ENCODE data around the gene HTT.

DNA sequence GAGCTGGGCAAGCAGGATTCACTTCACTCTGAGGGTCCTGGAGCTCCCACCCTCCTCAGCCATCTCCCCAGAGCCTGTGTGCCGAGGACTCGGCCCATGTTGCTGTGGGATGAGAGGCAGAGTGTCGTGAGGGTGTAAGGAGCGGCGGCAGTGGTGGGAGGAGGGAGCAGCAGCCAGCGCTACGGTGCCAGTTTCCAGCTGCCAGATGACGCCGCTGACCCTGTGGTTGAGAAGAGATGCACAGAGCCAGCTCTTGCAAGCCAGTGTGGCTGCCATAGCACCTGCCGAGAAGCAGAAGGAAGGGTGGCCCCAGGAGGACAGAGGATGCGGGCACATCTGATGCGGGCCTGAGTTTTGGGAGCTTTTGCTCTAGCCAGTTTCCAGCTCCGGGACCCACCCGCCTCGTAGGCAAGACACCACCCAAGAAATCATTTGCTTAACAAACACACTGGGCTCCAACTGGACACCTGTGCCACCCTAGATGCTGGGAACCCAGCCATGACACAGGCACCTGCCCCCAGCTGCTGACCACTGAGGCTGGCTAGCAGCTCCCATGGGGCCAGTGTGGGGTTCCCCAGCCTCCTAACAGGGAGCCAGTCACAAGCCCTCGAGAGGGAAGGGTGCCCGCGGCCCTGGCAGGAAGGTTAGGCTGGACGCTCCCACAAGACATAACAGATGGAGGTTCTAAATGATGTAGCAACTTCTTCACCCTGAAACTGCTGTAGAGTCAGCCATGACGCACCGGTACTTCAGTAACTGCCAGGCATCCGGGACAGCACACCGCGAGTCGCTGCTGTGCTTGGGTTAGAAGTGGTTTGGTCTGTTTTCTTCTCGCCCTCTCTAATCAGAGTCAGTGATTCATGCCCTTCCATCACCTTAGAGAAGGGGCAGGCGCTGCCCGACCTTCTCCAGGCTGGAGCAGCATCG lies 183.3 kb downstream of the HTT start:
- TF ChIP-seq, protein P1, sequence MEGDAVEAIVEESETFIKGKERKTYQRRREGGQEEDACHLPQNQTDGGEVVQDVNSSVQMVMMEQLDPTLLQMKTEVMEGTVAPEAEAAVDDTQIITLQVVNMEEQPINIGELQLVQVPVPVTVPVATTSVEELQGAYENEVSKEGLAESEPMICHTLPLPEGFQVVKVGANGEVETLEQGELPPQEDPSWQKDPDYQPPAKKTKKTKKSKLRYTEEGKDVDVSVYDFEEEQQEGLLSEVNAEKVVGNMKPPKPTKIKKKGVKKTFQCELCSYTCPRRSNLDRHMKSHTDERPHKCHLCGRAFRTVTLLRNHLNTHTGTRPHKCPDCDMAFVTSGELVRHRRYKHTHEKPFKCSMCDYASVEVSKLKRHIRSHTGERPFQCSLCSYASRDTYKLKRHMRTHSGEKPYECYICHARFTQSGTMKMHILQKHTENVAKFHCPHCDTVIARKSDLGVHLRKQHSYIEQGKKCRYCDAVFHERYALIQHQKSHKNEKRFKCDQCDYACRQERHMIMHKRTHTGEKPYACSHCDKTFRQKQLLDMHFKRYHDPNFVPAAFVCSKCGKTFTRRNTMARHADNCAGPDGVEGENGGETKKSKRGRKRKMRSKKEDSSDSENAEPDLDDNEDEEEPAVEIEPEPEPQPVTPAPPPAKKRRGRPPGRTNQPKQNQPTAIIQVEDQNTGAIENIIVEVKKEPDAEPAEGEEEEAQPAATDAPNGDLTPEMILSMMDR (IDR thresholded peaks at IDR 0.05) = no peak
- TF ChIP-seq POLR2A (IDR thresholded peaks at IDR 0.05) = no peak
